GM18505 (cell line): ENCODE measurements around the gene OPCML.

Experiments
- ATAC-seq: cut with Tn5 transposase; IDR thresholded peaks from one replicate; pipeline ENCODE4 v1.9.1; 2021; ENCODE audit not compliant: unreplicated experiment
- POLR2A ChIP-seq: IDR thresholded peaks from 4 replicates; pipeline ENCODE4 v1.6.1; 2011; ENCODE audit warnings: borderline replicate concordance; ENCODE audit not compliant: insufficient read depth, insufficient read length; ENCODE audit errors: extremely low read depth

Gene OPCML

GRCh38 chr11:132901638-132902471 lies 630.4 kb downstream of the OPCML start:
- ATAC-seq = no peak

GRCh38 chr11:132898676-132899075 lies 633.6 kb downstream of the OPCML start:
- no peak for TF ChIP-seq POLR2A
- no peak for ATAC-seq

More at GRCh38 chr11:132901638-132902471, 630.4 kb downstream of the OPCML start:
- no peak for TF ChIP-seq POLR2A

GRCh38 chr11:132898021-132898420 lies 634.3 kb downstream of the OPCML start:
- TF ChIP-seq POLR2A = no peak
- no peak for ATAC-seq

GRCh38 chr11:132895340-132895739 lies 637.0 kb downstream of the OPCML start:
- no peak for ATAC-seq
- TF ChIP-seq POLR2A = no peak

GRCh38 chr11:132894606-132895005 lies 637.7 kb downstream of the OPCML start:
- no peak for ATAC-seq
- no peak for TF ChIP-seq POLR2A

- TF ChIP-seq POLR2A = no peak
- ATAC-seq = no peak
These were observed 639.4 kb downstream of the OPCML start for GRCh38 chr11:132892876-132893275.

GRCh38 chr11:132888226-132888625 lies 644.1 kb downstream of the OPCML start:
- no peak for ATAC-seq
- TF ChIP-seq POLR2A = no peak

GRCh38 chr11:132886335-132886734 lies 646.0 kb downstream of the OPCML start:
- no peak for TF ChIP-seq POLR2A
- no peak for ATAC-seq

- no peak for ATAC-seq
- TF ChIP-seq POLR2A = no peak
These were observed 649.1 kb downstream of the OPCML start for GRCh38 chr11:132883241-132883640.

GRCh38 chr11:132881622-132882021 lies 650.7 kb downstream of the OPCML start:
- TF ChIP-seq POLR2A = no peak

GRCh38 chr11:132878111-132878510 lies 654.2 kb downstream of the OPCML start:
- TF ChIP-seq POLR2A = no peak
- ATAC-seq = no peak

More at GRCh38 chr11:132881622-132882021, 650.7 kb downstream of the OPCML start:
- ATAC-seq = no peak

GRCh38 chr11:132876705-132877104 lies 655.6 kb downstream of the OPCML start:
- TF ChIP-seq POLR2A = no peak
- ATAC-seq = no peak

- TF ChIP-seq POLR2A = no peak
- ATAC-seq = no peak
These were observed 656.1 kb downstream of the OPCML start for GRCh38 chr11:132876239-132876638.

- TF ChIP-seq POLR2A = no peak
- no peak for ATAC-seq
These were observed 657.7 kb downstream of the OPCML start for GRCh38 chr11:132874638-132875037.

- ATAC-seq = no peak
- no peak for TF ChIP-seq POLR2A
These were observed 658.5 kb downstream of the OPCML start for GRCh38 chr11:132873841-132874240.

GRCh38 chr11:132872211-132872610 lies 660.1 kb downstream of the OPCML start:
- TF ChIP-seq POLR2A = no peak
- ATAC-seq = no peak
